WTC11 (cell line): ENCODE results near the gene KCNV2. TPM values are rescaled to one million over a fixed set of nuclear protein-coding genes. Genes with fewer than 3 reads are reported as not detected.

Source experiments
- ATAC-seq: fragments of 200-7000 bp; cut with Tn5 transposase; 2 replicates; pipeline ENCODE4 v1.10.0; 2021; ENCODE audit warnings: mild to moderate bottlenecking, moderate library complexity
- CTCF ChIA-PET: fragments of 300-600 bp; sonication (Branson Sonifier 250); formaldehyde crosslinking; loops from one replicate; lab custom pipeline; 2021; ENCODE audit warnings: antibody characterized with exemption; lab: Charles Lee
- POLR2A ChIA-PET: fragments of 350-600 bp; sonication (Branson Sonifier 250); formaldehyde crosslinking; loops from one replicate; lab custom pipeline; 2021; ENCODE audit warnings: antibody characterized with exemption; lab: Charles Lee
- DNase-seq: peaks from one replicate; pipeline ENCODE4 v3.0.0; 2021; ENCODE audit warnings: low spot score
- H3K27ac Mint-ChIP-seq: 2 replicates; pipeline ENCODE4 v1.8.0; 2021; ENCODE audit warnings: mixed read lengths
- H3K27me3 Mint-ChIP-seq: 2 replicates; pipeline ENCODE4 v1.8.0; 2021; ENCODE audit warnings: low read depth, mild to moderate bottlenecking, moderate library complexity, mixed read lengths
- H3K36me3 Mint-ChIP-seq: 2 replicates; pipeline ENCODE4 v1.8.0; 2021; ENCODE audit warnings: mixed read lengths
- H3K4me1 Mint-ChIP-seq: 2 replicates; pipeline ENCODE4 v1.8.0; 2022; ENCODE audit warnings: mixed read lengths
- H3K4me3 Mint-ChIP-seq: 2 replicates; pipeline ENCODE4 v1.8.0; 2021; ENCODE audit warnings: mild to moderate bottlenecking, moderate library complexity, mixed read lengths
- H3K9me3 Mint-ChIP-seq: 2 replicates; pipeline ENCODE4 v1.8.0; 2021; ENCODE audit warnings: mixed read lengths
- ATF6 ChIP-seq: sonication (generic); formaldehyde crosslinking; IDR thresholded peaks from 2 replicates; pipeline ENCODE4 v1.8.1; 2023; ENCODE audit warnings: mild to moderate bottlenecking, missing genetic modification reagents
- EMX1 ChIP-seq: fragments of 250-450 bp; sonication (Bioruptor Pico); IDR thresholded peaks from 2 replicates; pipeline ENCODE4 v1.8.0; 2021; ENCODE audit warnings: mild to moderate bottlenecking
- FOXJ3 ChIP-seq: sonication (generic); formaldehyde crosslinking; IDR thresholded peaks from 2 replicates; pipeline ENCODE4 v1.9.0; 2021; ENCODE audit warnings: missing genetic modification reagents, mild to moderate bottlenecking, borderline replicate concordance
- GABPB1 ChIP-seq: sonication (generic); formaldehyde crosslinking; IDR thresholded peaks from 2 replicates; pipeline ENCODE4 v1.8.1; 2023; ENCODE audit warnings: mild to moderate bottlenecking, missing genetic modification reagents
- IRF2 ChIP-seq: sonication (generic); formaldehyde crosslinking; IDR thresholded peaks from 2 replicates; pipeline ENCODE4 v1.8.0; 2022; ENCODE audit warnings: low read depth, missing genetic modification reagents, borderline replicate concordance
- JUN ChIP-seq: sonication (generic); formaldehyde crosslinking; IDR thresholded peaks from 2 replicates; pipeline ENCODE4 v1.8.0; 2023; ENCODE audit warnings: mild to moderate bottlenecking, missing genetic modification reagents
- PREB ChIP-seq: sonication (generic); formaldehyde crosslinking; IDR thresholded peaks from 2 replicates; pipeline ENCODE4 v1.8.1; 2022; ENCODE audit warnings: mild to moderate bottlenecking, missing genetic modification reagents, moderate library complexity, borderline replicate concordance
- PRRX2 ChIP-seq: fragments of 250-450 bp; sonication (Bioruptor Pico); IDR thresholded peaks from 2 replicates; pipeline ENCODE4 v1.8.0; 2021; ENCODE audit warnings: mild to moderate bottlenecking
- RORB ChIP-seq: fragments of 250-450 bp; sonication (Bioruptor Pico); IDR thresholded peaks from 2 replicates; pipeline ENCODE4 v1.9.0; 2021; ENCODE audit warnings: mild to moderate bottlenecking
- STAT6 ChIP-seq: sonication (generic); formaldehyde crosslinking; conservative IDR thresholded peaks from 2 replicates; pipeline ENCODE4 v1.8.1; 2023; ENCODE audit warnings: mild to moderate bottlenecking, low read depth, missing genetic modification reagents, moderate library complexity
- TEAD1 ChIP-seq: sonication (generic); formaldehyde crosslinking; IDR thresholded peaks from 2 replicates; pipeline ENCODE4 v1.8.0; 2022; ENCODE audit warnings: mild to moderate bottlenecking, missing genetic modification reagents
- TP53 ChIP-seq: sonication (generic); formaldehyde crosslinking; IDR thresholded peaks from 2 replicates; pipeline ENCODE4 v1.8.1; 2023; ENCODE audit warnings: mild to moderate bottlenecking, missing genetic modification reagents
- ZBTB21 ChIP-seq: sonication (generic); formaldehyde crosslinking; IDR thresholded peaks from 2 replicates; pipeline ENCODE4 v1.8.1; 2023; ENCODE audit warnings: mild to moderate bottlenecking, missing genetic modification reagents, borderline replicate concordance
- ZNF138 ChIP-seq: sonication (generic); formaldehyde crosslinking; conservative IDR thresholded peaks from 2 replicates; pipeline ENCODE4 v1.8.1; 2022; ENCODE audit warnings: mild to moderate bottlenecking, moderate library complexity, missing genetic modification reagents
- ZNF219 ChIP-seq: sonication (generic); formaldehyde crosslinking; IDR thresholded peaks from 2 replicates; pipeline ENCODE4 v1.8.0; 2023; ENCODE audit warnings: missing genetic modification reagents, mild to moderate bottlenecking, borderline replicate concordance
- ZNF416 ChIP-seq: fragments of 250-450 bp; sonication (Bioruptor Pico); IDR thresholded peaks from 2 replicates; pipeline ENCODE4 v1.9.0; 2021; ENCODE audit warnings: mild to moderate bottlenecking, inconsistent platforms
- ZNF423 ChIP-seq: fragments of 250-450 bp; sonication (Bioruptor Pico); IDR thresholded peaks from 2 replicates; pipeline ENCODE4 v2.1.2; 2022; ENCODE audit warnings: mild to moderate bottlenecking, moderate library complexity
- total RNA-seq: library from RNA; stranded (reverse); gene quantifications from 3 replicates; pipeline ENCODE4 v1.2.3, GENCODE V29; 2021
- TF ChIP-seq, protein P1 (sequence below): fragments of 250-450 bp; sonication (Bioruptor Pico); conservative IDR thresholded peaks from 2 replicates; pipeline ENCODE4 v1.9.0; 2021; ENCODE audit warnings: mild to moderate bottlenecking

Gene KCNV2
- total RNA-seq, 1 experiment from 2014 or later: not detected

GRCh38 chr9:2727374-2727773 lies 10.1 kb downstream of the KCNV2 start (continued):
- no peak for TF ChIP-seq EMX1 (CRISPR knock-in tag)

- Mint-ChIP-seq H3K4me3 (no peak overlapping the region), H3K9me3 (no peaks in the 10 kb centered on the region), H3K36me3 (no peaks in the 10 kb centered on the region), H3K4me1 (peaks cover 16% of the 10 kb centered on the region), H3K27me3 (no peaks in the 10 kb centered on the region), H3K27ac (0 out of 2 replicates have a peak overlapping the region, but pooled peaks have one; percentile 24)
- ChIA-PET POLR2A (interaction anchor here (1.0 kb wide), 1 partner anchor 116 kb away, joined by 3 read pairs; the partner anchor contains the start of gene PUM3), CTCF (interaction anchor here (0.5 to 1.7 kb wide), 14 partner anchors 10 to 612 kb away, joined by 3 to 8 read pairs (median 3); no protein-coding TSS in a partner anchor)
- ATAC-seq (peak; percentile 85), DNase-seq (no peak)
- TF ChIP-seq, protein P1, sequence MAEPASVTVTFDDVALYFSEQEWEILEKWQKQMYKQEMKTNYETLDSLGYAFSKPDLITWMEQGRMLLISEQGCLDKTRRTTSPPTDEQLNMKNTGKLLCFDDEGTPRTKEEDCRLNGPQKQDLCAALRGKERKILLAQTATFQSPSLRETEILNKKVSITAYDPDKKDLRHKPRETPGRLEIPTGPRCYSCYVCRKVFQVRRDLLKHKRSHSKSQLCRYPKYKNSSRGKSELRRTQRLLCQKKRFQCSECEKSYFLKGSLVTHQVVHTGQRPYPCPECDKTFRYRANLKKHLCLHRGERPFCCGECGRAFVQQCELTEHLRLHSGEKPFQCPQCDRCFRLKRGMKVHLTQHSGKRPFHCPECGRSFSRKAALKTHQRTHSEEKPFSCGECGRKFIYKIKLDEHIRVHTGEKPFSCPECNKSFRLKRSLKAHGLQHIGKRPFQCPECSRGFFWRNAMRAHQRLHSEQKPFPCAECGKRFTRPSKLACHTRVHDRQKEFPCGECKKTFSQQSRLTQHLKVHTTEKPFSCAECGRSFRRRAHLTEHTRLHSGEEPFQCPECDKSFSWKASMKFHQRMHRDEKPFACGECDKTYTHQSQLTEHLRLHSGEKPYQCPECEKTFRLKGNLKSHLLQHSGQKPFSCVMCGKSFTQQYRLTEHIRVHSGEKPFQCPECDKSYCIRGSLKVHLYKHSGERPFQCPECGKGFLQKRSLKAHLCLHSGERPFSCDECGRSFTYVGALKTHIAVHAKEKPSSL (CRISPR knock-in tag): no peak
- 0 out of 2 replicates have a peak, but pooled peaks have one; percentile 45 for TF ChIP-seq GABPB1 (CRISPR knock-in tag)
- TF ChIP-seq RORB (CRISPR knock-in tag): no peak
- TF ChIP-seq IRF2: no peak
- TF ChIP-seq ZNF219: no peak
- no peak for TF ChIP-seq STAT6 (CRISPR knock-in tag)
- TF ChIP-seq PREB (CRISPR knock-in tag): no peak
These were observed 10.8 kb downstream of the KCNV2 start for GRCh38 chr9:2727966-2728613.

GRCh38 chr9:2729003-2729402 lies 11.7 kb downstream of the KCNV2 start:
- POLR2A ChIA-PET: no interaction called here
- CTCF ChIA-PET: interaction anchor here (0.5 to 1.7 kb wide), 4 partner anchors 20 to 547 kb away, joined by 3 to 7 read pairs (median 4); no protein-coding TSS in a partner anchor
- Mint-ChIP-seq H3K36me3 (no peaks in the 10 kb centered on the region), H3K27me3 (no peaks in the 10 kb centered on the region), H3K4me3 (no peak overlapping the region), H3K9me3 (no peaks in the 10 kb centered on the region), H3K4me1 (peaks cover 16% of the 10 kb centered on the region), H3K27ac (no peak overlapping the region; the same call in 1 of the 2 replicates)
- TF ChIP-seq ATF6 (CRISPR knock-in tag): no peak
- TF ChIP-seq PREB (CRISPR knock-in tag): no peak
- TF ChIP-seq TEAD1: no peak
- TF ChIP-seq ZNF138: no peak
- no peak for TF ChIP-seq FOXJ3 (CRISPR knock-in tag)
- no peak for TF ChIP-seq IRF2
- TF ChIP-seq TP53 (CRISPR knock-in tag): no peak
- no peak for TF ChIP-seq ZBTB21 (CRISPR knock-in tag)
- TF ChIP-seq PRRX2: no peak
- no peak for TF ChIP-seq ZNF416 (CRISPR knock-in tag)
- no peak for TF ChIP-seq JUN (CRISPR knock-in tag)
- TF ChIP-seq ZNF423 (CRISPR knock-in tag): no peak
- peak; percentile 38; the same call in 1 of the 2 replicates for ATAC-seq
- no peak for DNase-seq
